ENCODE data around the gene FAAP100. TPM values are rescaled to one million over a fixed set of nuclear protein-coding genes. Genes with fewer than 3 reads are reported as not detected.

The FAAP100 gene
- total RNA-seq, 1 experiment from 2014 or later: 54.7 TPM

DNA sequence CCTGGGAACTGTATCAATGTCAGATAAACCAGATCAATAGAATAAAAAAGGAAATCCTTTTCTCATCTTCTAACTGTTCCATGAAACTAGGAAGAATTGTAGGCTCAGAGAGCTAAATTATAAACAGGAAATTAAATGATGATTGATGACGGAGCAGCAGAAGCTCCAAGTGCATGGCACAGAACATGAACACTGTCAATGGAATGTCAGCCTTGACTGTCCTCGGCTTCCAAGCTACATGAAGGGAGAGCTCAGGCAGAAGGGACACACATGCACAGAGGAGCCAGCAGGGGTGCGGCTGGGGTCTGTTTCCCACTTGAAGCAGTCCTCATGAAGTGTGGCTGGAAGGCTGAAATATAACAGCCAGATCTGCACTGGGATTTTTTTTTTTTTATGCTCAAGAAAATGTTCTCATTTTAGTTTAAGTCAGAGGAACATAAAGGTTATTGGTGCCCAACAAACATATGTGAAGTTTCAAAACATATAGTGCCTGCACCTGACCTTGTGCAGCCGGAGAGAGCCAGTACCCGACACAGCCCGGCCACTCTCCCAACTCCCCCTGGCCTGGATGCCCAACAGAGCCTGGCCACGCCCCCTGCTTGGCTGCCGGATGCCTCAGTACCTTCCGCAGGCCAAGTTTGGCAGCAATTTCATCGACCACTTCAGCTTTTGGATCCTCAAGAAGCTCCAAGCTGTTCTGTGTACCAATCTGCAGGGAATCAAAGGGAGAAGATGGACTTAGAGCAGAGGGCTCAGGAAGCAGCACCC lies 47.8 kb upstream of the FAAP100 start:
- ATAC-seq: no peak
- CTCF ChIA-PET: interaction anchor here (1.3 to 1.6 kb wide), 3 partner anchors 20 to 438 kb away, joined by 3 to 5 read pairs (median 4); partner anchors contain the start of gene DCXR

DNA sequence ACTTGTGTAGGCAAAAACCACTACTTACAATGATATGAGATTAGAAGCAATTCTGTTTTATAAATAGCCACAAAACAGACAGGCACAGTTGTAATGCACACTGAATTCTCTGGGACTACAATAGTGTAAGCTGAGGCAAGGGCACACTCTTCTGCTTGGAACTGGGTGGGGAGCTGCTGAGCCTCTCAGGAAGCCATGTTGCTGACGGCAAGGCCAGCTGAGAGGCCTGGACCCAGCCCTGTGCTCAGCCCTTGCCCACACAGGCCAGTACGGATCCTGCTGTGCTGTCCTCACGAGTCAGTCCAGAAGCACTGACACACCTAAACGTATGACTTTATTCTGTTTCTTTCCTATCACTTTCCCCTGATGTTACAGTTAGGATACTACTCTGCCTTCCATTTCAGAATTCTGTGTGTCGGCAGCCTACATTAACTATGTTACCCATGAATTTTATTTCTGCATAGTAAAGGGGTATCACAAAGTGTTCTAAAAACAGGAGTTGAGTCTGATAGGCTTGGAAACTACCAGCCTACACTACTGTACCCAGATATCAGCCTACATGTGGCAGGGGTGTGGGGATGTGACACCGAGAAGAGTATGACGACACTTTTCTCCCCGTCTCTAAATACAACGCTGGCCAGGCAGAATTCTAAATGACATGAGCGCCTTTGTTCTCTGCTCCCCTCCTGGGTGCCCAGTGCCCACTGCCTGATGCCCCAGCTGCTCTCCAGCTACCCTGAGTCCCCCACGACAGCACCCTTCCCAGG lies 41.1 kb upstream of the FAAP100 start:
- ATAC-seq: no peak

More for the DNA sequence above, 47.8 kb upstream of the FAAP100 start:
- Mint-ChIP-seq H3K27me3 (ENCODE audit: low read depth) (no peaks in the 10 kb centered on the region), H3K4me3 (no peak overlapping the region), H3K36me3 (peaks cover 53% of the 10 kb centered on the region), H3K27ac (no peak overlapping the region), H3K9me3 (no peaks in the 10 kb centered on the region), H3K4me1 (no peaks in the 10 kb centered on the region)
- POLR2A ChIA-PET: interaction anchor here (0.5 kb wide), 1 partner anchor 15 kb away, joined by 3 read pairs; no protein-coding TSS in a partner anchor
- no peak for DNase-seq (ENCODE audit: low spot score)
- no peak for TF ChIP-seq GTF2I (CRISPR knock-in tag; conservative IDR thresholded peaks at IDR 0.05)

More for the DNA sequence above, 41.1 kb upstream of the FAAP100 start:
- peak overlapping the region; percentile 61; the same call in 1 of the 2 replicates for H3K27ac Mint-ChIP-seq
- CTCF ChIA-PET: interaction anchor here (0.7 kb wide), 1 partner anchor 229 kb away, joined by 4 read pairs; no protein-coding TSS in a partner anchor
- H3K4me3 Mint-ChIP-seq: no peak overlapping the region
- H3K4me1 Mint-ChIP-seq: no peaks in the 10 kb centered on the region
- POLR2A ChIA-PET: no interaction called here
- H3K36me3 Mint-ChIP-seq: peaks cover 58% of the 10 kb centered on the region
- DNase-seq (ENCODE audit: low spot score): no peak
- H3K27me3 Mint-ChIP-seq (ENCODE audit: low read depth): no peaks in the 10 kb centered on the region
- no peaks in the 10 kb centered on the region for H3K9me3 Mint-ChIP-seq
- TF ChIP-seq, protein P1, sequence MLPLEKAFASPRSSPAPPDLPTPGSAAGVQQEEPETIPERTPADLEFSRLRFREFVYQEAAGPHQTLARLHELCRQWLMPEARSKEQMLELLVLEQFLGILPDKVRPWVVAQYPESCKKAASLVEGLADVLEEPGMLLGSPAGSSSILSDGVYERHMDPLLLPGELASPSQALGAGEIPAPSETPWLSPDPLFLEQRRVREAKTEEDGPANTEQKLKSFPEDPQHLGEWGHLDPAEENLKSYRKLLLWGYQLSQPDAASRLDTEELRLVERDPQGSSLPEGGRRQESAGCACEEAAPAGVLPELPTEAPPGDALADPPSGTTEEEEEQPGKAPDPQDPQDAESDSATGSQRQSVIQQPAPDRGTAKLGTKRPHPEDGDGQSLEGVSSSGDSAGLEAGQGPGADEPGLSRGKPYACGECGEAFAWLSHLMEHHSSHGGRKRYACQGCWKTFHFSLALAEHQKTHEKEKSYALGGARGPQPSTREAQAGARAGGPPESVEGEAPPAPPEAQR (CRISPR knock-in tag; IDR thresholded peaks at IDR 0.05): no peak
- TF ChIP-seq ZNF423 (CRISPR knock-in tag; IDR thresholded peaks at IDR 0.05): no peak
- TF ChIP-seq JAZF1 (CRISPR knock-in tag; IDR thresholded peaks at IDR 0.05): no peak
- TF ChIP-seq, protein P2, sequence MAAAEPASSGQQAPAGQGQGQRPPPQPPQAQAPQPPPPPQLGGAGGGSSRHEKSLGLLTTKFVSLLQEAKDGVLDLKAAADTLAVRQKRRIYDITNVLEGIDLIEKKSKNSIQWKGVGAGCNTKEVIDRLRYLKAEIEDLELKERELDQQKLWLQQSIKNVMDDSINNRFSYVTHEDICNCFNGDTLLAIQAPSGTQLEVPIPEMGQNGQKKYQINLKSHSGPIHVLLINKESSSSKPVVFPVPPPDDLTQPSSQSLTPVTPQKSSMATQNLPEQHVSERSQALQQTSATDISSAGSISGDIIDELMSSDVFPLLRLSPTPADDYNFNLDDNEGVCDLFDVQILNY (CRISPR knock-in tag; IDR thresholded peaks at IDR 0.05): no peak
- TF ChIP-seq, protein P3, sequence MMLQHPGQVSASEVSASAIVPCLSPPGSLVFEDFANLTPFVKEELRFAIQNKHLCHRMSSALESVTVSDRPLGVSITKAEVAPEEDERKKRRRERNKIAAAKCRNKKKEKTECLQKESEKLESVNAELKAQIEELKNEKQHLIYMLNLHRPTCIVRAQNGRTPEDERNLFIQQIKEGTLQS (CRISPR knock-in tag; conservative IDR thresholded peaks at IDR 0.05): no peak
- TF ChIP-seq, protein P4, sequence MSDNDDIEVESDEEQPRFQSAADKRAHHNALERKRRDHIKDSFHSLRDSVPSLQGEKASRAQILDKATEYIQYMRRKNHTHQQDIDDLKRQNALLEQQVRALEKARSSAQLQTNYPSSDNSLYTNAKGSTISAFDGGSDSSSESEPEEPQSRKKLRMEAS (CRISPR knock-in tag; IDR thresholded peaks at IDR 0.05): no peak
- TF ChIP-seq, protein P5, sequence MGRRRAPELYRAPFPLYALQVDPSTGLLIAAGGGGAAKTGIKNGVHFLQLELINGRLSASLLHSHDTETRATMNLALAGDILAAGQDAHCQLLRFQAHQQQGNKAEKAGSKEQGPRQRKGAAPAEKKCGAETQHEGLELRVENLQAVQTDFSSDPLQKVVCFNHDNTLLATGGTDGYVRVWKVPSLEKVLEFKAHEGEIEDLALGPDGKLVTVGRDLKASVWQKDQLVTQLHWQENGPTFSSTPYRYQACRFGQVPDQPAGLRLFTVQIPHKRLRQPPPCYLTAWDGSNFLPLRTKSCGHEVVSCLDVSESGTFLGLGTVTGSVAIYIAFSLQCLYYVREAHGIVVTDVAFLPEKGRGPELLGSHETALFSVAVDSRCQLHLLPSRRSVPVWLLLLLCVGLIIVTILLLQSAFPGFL (CRISPR knock-in tag; IDR thresholded peaks at IDR 0.05; ENCODE audit: borderline replicate concordance): no peak
- TF ChIP-seq, protein P6, sequence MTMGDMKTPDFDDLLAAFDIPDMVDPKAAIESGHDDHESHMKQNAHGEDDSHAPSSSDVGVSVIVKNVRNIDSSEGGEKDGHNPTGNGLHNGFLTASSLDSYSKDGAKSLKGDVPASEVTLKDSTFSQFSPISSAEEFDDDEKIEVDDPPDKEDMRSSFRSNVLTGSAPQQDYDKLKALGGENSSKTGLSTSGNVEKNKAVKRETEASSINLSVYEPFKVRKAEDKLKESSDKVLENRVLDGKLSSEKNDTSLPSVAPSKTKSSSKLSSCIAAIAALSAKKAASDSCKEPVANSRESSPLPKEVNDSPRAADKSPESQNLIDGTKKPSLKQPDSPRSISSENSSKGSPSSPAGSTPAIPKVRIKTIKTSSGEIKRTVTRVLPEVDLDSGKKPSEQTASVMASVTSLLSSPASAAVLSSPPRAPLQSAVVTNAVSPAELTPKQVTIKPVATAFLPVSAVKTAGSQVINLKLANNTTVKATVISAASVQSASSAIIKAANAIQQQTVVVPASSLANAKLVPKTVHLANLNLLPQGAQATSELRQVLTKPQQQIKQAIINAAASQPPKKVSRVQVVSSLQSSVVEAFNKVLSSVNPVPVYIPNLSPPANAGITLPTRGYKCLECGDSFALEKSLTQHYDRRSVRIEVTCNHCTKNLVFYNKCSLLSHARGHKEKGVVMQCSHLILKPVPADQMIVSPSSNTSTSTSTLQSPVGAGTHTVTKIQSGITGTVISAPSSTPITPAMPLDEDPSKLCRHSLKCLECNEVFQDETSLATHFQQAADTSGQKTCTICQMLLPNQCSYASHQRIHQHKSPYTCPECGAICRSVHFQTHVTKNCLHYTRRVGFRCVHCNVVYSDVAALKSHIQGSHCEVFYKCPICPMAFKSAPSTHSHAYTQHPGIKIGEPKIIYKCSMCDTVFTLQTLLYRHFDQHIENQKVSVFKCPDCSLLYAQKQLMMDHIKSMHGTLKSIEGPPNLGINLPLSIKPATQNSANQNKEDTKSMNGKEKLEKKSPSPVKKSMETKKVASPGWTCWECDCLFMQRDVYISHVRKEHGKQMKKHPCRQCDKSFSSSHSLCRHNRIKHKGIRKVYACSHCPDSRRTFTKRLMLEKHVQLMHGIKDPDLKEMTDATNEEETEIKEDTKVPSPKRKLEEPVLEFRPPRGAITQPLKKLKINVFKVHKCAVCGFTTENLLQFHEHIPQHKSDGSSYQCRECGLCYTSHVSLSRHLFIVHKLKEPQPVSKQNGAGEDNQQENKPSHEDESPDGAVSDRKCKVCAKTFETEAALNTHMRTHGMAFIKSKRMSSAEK (CRISPR knock-in tag; IDR thresholded peaks at IDR 0.05; ENCODE audit: borderline replicate concordance): no peak
- TF ChIP-seq, protein P7, sequence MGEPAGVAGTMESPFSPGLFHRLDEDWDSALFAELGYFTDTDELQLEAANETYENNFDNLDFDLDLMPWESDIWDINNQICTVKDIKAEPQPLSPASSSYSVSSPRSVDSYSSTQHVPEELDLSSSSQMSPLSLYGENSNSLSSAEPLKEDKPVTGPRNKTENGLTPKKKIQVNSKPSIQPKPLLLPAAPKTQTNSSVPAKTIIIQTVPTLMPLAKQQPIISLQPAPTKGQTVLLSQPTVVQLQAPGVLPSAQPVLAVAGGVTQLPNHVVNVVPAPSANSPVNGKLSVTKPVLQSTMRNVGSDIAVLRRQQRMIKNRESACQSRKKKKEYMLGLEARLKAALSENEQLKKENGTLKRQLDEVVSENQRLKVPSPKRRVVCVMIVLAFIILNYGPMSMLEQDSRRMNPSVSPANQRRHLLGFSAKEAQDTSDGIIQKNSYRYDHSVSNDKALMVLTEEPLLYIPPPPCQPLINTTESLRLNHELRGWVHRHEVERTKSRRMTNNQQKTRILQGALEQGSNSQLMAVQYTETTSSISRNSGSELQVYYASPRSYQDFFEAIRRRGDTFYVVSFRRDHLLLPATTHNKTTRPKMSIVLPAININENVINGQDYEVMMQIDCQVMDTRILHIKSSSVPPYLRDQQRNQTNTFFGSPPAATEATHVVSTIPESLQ (CRISPR knock-in tag; IDR thresholded peaks at IDR 0.05): no peak
- TF ChIP-seq ZNF121 (CRISPR knock-in tag; IDR thresholded peaks at IDR 0.05): no peak
- TF ChIP-seq CREB1 (CRISPR knock-in tag; IDR thresholded peaks at IDR 0.05): no peak
- TF ChIP-seq, protein P8, sequence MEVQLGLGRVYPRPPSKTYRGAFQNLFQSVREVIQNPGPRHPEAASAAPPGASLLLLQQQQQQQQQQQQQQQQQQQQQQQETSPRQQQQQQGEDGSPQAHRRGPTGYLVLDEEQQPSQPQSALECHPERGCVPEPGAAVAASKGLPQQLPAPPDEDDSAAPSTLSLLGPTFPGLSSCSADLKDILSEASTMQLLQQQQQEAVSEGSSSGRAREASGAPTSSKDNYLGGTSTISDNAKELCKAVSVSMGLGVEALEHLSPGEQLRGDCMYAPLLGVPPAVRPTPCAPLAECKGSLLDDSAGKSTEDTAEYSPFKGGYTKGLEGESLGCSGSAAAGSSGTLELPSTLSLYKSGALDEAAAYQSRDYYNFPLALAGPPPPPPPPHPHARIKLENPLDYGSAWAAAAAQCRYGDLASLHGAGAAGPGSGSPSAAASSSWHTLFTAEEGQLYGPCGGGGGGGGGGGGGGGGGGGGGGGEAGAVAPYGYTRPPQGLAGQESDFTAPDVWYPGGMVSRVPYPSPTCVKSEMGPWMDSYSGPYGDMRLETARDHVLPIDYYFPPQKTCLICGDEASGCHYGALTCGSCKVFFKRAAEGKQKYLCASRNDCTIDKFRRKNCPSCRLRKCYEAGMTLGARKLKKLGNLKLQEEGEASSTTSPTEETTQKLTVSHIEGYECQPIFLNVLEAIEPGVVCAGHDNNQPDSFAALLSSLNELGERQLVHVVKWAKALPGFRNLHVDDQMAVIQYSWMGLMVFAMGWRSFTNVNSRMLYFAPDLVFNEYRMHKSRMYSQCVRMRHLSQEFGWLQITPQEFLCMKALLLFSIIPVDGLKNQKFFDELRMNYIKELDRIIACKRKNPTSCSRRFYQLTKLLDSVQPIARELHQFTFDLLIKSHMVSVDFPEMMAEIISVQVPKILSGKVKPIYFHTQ (CRISPR knock-in tag; IDR thresholded peaks at IDR 0.05): no peak
- no peak for TF ChIP-seq NFATC4 (CRISPR knock-in tag; IDR thresholded peaks at IDR 0.05)
- no peak for TF ChIP-seq TCF7 (CRISPR knock-in tag; IDR thresholded peaks at IDR 0.05; ENCODE audit: low read depth)
- TF ChIP-seq CBFB (CRISPR knock-in tag; IDR thresholded peaks at IDR 0.05; ENCODE audit: low read depth): no peak
